Measurements from ENCODE around the gene RABGAP1L. TPM values are rescaled to one million over a fixed set of nuclear protein-coding genes. Genes with fewer than 3 reads are reported as not detected.

The RABGAP1L gene
- polyA plus RNA-seq, 1 donor: 51.9 TPM

DNA sequence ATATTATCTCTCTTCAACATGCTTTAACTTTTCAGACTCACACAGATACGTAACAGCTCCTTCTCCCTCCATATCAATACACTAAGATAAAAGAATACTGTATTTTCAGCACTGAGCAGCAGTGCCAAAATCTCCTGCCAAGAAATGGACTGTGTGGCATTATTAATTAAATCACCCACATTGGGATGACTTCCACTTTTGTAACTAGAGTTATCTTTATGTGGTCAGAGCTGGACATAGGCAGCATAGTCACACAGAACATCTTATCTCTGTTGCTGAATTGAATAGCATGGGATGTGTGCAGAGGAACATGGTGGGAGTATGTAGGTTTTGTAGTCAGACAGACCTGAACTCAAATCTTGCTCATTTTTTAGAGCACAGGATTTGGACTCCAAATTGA is 799.1 kb downstream of the RABGAP1L start:
- Histone ChIP-seq H3K36me3 (ENCODE audit: control insufficient read depth, insufficient read depth, low read length) (peaks cover 4% of the 10 kb centered on the region), H3K27ac (ENCODE audit: low read length) (no peak overlapping the region), H3K4me1 (ENCODE audit: control insufficient read depth, insufficient read depth, low read length) (peaks cover 14% of the 10 kb centered on the region), H3K27me3 (ENCODE audit: control insufficient read depth, insufficient read depth, low read length) (no peaks in the 10 kb centered on the region), H3K9me3 (ENCODE audit: control insufficient read depth, low read depth, low read length) (no peaks in the 10 kb centered on the region), H3K4me3 (ENCODE audit: low read length) (no peak overlapping the region)
- DNase-seq: no peak
- no CpG with 5 or more reads among the region's 1 CpG for WGBS (ENCODE audit: insufficient coverage, low lambda C conversion rate)

DNA sequence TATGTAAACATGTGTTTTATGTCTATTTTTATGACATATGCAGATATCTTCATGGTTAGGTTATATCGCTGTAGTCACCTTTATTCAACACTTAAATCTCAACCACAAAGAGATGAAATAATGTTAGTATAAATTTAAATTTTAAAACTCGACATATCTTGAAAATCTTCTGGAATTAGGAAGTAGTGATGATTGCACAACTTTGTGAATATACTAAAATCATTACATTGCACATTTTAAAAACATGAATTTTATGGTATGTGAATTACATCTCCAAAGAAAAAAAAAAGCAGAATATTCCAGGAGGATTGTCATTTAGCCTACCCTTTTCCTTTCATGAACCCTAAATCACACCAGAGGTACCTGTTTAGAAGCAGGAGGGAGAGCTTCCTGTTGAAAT is 801.0 kb downstream of the RABGAP1L start:
- Histone ChIP-seq H3K4me3 (ENCODE audit: low read length) (no peak overlapping the region), H3K27ac (ENCODE audit: low read length) (no peak overlapping the region), H3K36me3 (ENCODE audit: control insufficient read depth, insufficient read depth, low read length) (peaks cover 4% of the 10 kb centered on the region), H3K4me1 (ENCODE audit: control insufficient read depth, insufficient read depth, low read length) (peaks cover 18% of the 10 kb centered on the region), H3K27me3 (ENCODE audit: control insufficient read depth, insufficient read depth, low read length) (no peaks in the 10 kb centered on the region), H3K9me3 (ENCODE audit: control insufficient read depth, low read depth, low read length) (no peaks in the 10 kb centered on the region)
- no peak for DNase-seq
- 100% methylated on average over 1 of the region's 2 CpGs for WGBS (ENCODE audit: insufficient coverage, low lambda C conversion rate)

DNA sequence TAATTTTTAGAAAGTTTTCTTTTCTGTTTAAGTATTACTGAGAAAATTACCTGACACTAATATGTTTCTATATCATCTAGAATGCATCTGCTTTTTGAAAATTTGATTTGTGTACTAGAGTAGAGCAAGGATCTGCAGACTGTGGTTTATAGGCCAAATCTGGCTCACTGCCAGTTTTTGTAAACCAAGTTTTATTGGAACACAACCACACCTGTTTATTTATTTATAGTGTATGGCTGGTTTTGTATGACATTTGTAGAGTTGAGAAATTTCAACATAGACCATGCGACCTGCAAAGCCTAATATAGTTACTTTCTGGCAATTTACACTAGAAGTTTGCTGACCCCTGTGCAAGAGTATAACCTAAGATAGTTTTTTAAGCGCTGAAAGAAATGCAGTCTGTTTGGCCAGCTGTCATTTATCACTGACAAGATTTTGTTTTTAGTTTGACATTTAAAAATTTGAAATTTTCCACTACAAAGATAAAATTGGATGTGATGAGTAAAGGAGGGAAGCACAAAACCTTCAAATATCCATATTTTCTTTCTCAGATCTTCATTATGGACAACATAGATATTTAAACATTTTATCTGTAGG is 804.3 kb downstream of the RABGAP1L start:
- Histone ChIP-seq H3K9me3 (ENCODE audit: control insufficient read depth, low read depth, low read length) (no peaks in the 10 kb centered on the region), H3K27me3 (ENCODE audit: control insufficient read depth, insufficient read depth, low read length) (no peaks in the 10 kb centered on the region), H3K4me3 (ENCODE audit: low read length) (no peak overlapping the region), H3K4me1 (ENCODE audit: control insufficient read depth, insufficient read depth, low read length) (peaks cover 44% of the 10 kb centered on the region), H3K36me3 (ENCODE audit: control insufficient read depth, insufficient read depth, low read length) (no peaks in the 10 kb centered on the region), H3K27ac (ENCODE audit: low read length) (peak overlapping the region; percentile 84)
- peak in 1 of 2 donors; percentile 42 for DNase-seq
- WGBS (ENCODE audit: insufficient coverage, low lambda C conversion rate): 24% methylated on average over 2 of the region's 2 CpGs

DNA sequence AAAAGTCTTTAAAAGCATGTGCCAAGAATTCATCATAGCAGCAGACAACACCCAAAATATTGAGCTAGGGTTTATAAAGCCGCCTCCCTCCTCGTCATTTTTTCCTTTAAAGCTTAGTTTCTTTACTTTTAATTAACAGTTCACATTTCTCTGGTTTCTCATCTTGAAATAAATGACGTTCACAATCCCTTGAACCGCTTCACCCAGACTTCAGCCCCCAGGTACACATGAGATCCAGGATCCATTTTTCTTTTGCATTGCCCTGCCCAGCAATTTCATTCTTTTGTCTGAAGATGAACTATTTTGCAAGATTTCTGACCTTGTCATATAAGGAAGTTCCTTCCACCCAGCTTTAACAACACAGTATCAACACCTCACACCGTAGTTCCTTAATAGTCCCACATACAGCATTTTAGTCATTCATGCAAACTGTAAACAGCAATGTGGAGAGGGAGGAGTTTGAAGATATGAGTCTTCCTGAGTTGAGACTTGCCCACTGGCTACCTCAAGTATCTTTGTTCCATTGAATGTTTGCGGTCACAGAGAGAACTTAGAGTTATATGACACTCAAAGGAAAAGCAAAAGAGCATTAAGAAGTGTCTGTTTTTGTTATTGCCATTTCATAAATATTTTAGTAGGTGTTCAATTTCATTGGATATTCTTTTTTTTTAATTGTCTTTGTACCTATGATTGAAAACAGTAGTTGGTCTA is 805.1 kb downstream of the RABGAP1L start:
- Histone ChIP-seq H3K4me3 (ENCODE audit: low read length) (no peak overlapping the region), H3K9me3 (ENCODE audit: control insufficient read depth, low read depth, low read length) (no peaks in the 10 kb centered on the region), H3K36me3 (ENCODE audit: control insufficient read depth, insufficient read depth, low read length) (no peaks in the 10 kb centered on the region), H3K27me3 (ENCODE audit: control insufficient read depth, insufficient read depth, low read length) (no peaks in the 10 kb centered on the region), H3K4me1 (ENCODE audit: control insufficient read depth, insufficient read depth, low read length) (peaks cover 52% of the 10 kb centered on the region), H3K27ac (ENCODE audit: low read length) (peak overlapping the region; percentile 84)
- peak; percentile 61 to 85 for DNase-seq
- 20% methylated on average over 1 of the region's 6 CpGs for WGBS (ENCODE audit: insufficient coverage, low lambda C conversion rate)

DNA sequence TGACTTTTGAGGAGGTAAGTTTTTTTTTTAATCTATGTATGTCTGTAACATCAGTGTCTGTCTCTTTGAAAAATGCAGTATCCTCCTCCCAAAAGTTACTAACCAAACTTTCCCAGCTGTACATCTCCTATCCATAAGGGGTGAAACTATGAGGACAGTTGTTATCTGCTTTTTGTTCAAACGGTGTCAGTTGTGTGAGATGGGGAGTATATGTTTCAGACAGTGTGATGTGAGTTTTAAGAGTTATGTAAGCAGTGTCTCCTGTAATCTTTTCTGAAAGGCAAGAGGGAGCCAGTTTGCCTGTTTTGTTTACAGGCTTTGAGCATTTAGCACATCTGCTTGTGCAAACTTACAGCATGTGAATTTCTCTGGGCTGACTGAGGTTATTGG is 805.6 kb downstream of the RABGAP1L start:
- Histone ChIP-seq H3K27me3 (ENCODE audit: control insufficient read depth, insufficient read depth, low read length) (no peaks in the 10 kb centered on the region), H3K9me3 (ENCODE audit: control insufficient read depth, low read depth, low read length) (no peaks in the 10 kb centered on the region), H3K27ac (ENCODE audit: low read length) (peak overlapping the region; percentile 84), H3K36me3 (ENCODE audit: control insufficient read depth, insufficient read depth, low read length) (peaks cover 1% of the 10 kb centered on the region), H3K4me3 (ENCODE audit: low read length) (no peak overlapping the region), H3K4me1 (ENCODE audit: control insufficient read depth, insufficient read depth, low read length) (peaks cover 55% of the 10 kb centered on the region)
- DNase-seq: peak in 1 of 2 donors; percentile 29
- no CpG with 5 or more reads among the region's 1 CpG for WGBS (ENCODE audit: insufficient coverage, low lambda C conversion rate)

DNA sequence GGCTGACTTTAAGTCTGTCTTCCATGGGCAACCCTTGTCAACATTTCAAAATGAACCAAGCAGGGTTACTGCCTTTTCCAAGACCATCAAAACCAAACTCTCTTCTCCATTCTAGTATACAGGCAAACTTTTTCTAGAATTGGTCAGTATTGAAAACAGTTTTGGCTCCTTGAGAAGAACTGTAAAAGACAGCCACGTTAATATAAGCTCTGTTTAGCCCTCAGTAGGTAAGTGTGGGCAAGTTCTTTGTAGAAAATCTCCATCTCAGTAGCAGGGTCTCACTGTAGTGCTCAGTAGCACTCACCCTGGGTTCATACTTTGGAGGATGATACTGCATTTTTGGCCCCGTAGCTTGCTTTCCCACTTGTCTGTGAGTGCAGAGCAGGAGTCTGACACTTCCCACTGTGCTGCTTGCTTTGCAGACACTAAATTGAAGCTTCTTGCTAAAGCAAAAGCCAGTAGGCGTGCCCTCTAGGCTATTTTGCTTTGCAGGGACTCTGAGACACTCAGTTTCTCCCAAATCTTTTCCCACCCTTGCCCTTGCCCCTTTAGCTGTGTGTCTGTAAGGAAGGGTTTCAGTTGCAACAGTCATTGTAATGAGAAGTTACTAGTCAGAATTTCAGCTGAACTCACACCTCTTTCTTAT is 806.2 kb downstream of the RABGAP1L start:
- peaks cover 55% of the 10 kb centered on the region for H3K4me1 ChIP-seq (ENCODE audit: control insufficient read depth, insufficient read depth, low read length)
- H3K27ac ChIP-seq (ENCODE audit: low read length): peak overlapping the region; percentile 84
- whole genome bisulfite sequencing (ENCODE audit: insufficient coverage, low lambda C conversion rate): no CpG with 5 or more reads among the region's 3 CpGs
- peaks cover 2% of the 10 kb centered on the region for H3K36me3 ChIP-seq (ENCODE audit: control insufficient read depth, insufficient read depth, low read length)
- H3K27me3 ChIP-seq (ENCODE audit: control insufficient read depth, insufficient read depth, low read length): no peaks in the 10 kb centered on the region
- no peaks in the 10 kb centered on the region for H3K9me3 ChIP-seq (ENCODE audit: control insufficient read depth, low read depth, low read length)
- H3K4me3 ChIP-seq (ENCODE audit: low read length): no peak overlapping the region
- no peak for DNase-seq

DNA sequence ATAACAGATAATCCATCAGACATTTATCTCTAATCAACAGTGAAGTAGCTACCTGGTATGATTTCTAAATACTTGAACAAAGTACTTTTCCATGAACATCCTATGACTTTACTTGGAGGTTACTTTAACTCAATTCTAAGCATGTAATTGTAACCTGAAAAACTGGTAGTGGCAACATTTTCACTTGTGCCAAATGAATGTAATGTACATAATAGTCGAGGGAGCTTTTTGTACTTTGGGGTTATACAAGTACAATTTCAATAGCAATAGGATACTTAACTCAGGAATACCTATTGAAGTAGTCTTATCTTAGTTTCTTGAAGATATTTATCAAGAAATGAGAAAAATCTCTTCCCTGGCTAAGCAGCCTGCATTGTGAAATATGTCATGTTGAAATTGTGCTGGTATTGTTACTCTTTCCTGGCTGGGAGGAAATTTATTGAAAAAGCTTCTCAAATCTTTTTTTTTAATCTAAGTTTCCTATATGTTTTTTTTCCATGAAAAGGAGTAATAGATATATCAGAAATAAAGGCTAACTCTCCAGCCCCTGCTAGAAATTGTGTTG is 806.8 kb downstream of the RABGAP1L start:
- Histone ChIP-seq H3K4me1 (ENCODE audit: control insufficient read depth, insufficient read depth, low read length) (peaks cover 55% of the 10 kb centered on the region), H3K36me3 (ENCODE audit: control insufficient read depth, insufficient read depth, low read length) (peaks cover 2% of the 10 kb centered on the region), H3K27ac (ENCODE audit: low read length) (peak overlapping the region; percentile 84), H3K27me3 (ENCODE audit: control insufficient read depth, insufficient read depth, low read length) (no peaks in the 10 kb centered on the region), H3K9me3 (ENCODE audit: control insufficient read depth, low read depth, low read length) (no peaks in the 10 kb centered on the region), H3K4me3 (ENCODE audit: low read length) (no peak overlapping the region)
- no CpG with 5 or more reads among the region's 1 CpG for WGBS (ENCODE audit: insufficient coverage, low lambda C conversion rate)
- peak in 1 of 2 donors; percentile 81 for DNase-seq

DNA sequence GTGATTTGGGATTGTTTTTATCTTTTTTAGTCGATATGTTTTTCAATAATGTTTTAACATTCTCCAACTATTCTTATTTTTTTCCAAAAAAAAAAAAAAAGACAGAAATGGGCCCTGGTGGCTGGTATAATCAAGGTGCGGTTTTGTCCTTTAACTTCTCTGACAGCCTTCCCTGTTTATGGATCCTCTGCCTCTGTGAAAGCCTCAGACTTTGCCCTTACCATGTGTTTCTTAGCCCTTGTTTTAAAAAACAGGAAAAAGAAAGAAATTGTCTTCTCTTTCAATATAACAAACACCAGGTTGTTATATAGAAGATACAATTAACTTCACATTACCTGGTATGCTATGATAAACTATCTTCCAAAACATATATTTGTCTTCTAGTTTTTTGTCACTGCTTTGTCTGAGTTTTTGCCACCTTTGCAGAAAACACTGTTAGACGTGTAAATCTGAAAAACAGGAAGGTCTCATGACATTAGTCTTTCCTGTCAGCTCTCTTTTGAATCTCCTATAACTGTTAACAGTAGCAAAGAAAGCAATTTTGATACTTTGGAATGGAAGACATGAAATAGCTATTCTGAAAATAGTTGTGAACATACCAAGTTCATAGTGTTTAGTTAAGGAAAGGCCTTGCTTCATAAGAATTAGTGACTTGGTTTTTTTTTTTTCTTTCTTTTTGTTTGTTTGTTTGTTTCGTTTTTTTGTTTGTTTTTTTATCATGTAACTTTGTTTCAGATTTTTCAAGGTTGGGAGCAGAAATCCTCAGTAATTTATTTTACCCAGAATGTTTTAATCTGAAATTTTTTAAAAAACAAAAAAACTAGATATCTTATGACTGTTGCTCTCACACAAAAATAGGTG is 808.8 kb downstream of the RABGAP1L start:
- DNase-seq: peak in 1 of 2 donors; percentile 83
- no peaks in the 10 kb centered on the region for H3K27me3 ChIP-seq (ENCODE audit: control insufficient read depth, insufficient read depth, low read length)
- peak overlapping the region; percentile 84 for H3K27ac ChIP-seq (ENCODE audit: low read length)
- no peak overlapping the region for H3K4me3 ChIP-seq (ENCODE audit: low read length)
- 48% methylated on average over 2 of the region's 4 CpGs for WGBS (ENCODE audit: insufficient coverage, low lambda C conversion rate)
- no peaks in the 10 kb centered on the region for H3K9me3 ChIP-seq (ENCODE audit: control insufficient read depth, low read depth, low read length)
- H3K4me1 ChIP-seq (ENCODE audit: control insufficient read depth, insufficient read depth, low read length): peaks cover 62% of the 10 kb centered on the region
- peaks cover 2% of the 10 kb centered on the region for H3K36me3 ChIP-seq (ENCODE audit: control insufficient read depth, insufficient read depth, low read length)

DNA sequence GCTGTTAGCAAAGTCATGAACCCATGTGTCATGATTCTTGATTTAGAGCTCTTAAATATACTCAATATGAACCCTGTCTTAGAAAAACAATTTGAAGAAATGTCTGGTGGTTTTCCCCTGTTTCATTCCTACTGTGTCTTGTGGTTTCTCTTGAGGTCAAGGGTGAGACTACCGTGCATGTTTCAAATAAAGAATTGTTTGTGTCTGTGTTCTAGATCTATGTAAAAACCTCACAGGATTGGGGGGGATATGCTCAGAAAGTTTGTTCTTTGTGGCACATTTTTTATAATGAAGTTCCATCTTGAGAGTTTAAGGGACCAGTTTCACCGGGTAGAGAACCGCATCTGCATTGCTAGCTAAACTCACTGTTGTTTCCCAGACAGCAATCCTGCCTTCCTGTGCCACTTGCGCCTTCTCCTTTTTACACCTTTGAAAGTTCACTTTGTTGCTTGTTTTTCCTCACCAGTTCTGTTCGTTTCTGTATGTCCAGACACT is 809.5 kb downstream of the RABGAP1L start:
- peak overlapping the region; percentile 84 for H3K27ac ChIP-seq (ENCODE audit: low read length)
- DNase-seq: peak in 1 of 2 donors; percentile 42
- H3K9me3 ChIP-seq (ENCODE audit: control insufficient read depth, low read depth, low read length): no peaks in the 10 kb centered on the region
- no peaks in the 10 kb centered on the region for H3K27me3 ChIP-seq (ENCODE audit: control insufficient read depth, insufficient read depth, low read length)
- 80% methylated on average over 1 of the region's 5 CpGs for WGBS (ENCODE audit: insufficient coverage, low lambda C conversion rate)
- H3K36me3 ChIP-seq (ENCODE audit: control insufficient read depth, insufficient read depth, low read length): peaks cover 2% of the 10 kb centered on the region
- no peak overlapping the region for H3K4me3 ChIP-seq (ENCODE audit: low read length)
- peaks cover 62% of the 10 kb centered on the region for H3K4me1 ChIP-seq (ENCODE audit: control insufficient read depth, insufficient read depth, low read length)

Data from large intestine (tissue), 3 donors.